Measurements from ENCODE around the gene C10orf67.
"Not testable (repeated sequence)": the region's sequence is repeated elsewhere in the genome, so short reads cannot be mapped to it uniquely, and the experiment has no call there.

The C10orf67 gene

GRCh38 chr10:23310404-23310803 lies 34.2 kb downstream of the C10orf67 start:
- Mint-ChIP-seq H3K36me3 (ENCODE audit: insufficient read depth) (no peaks in the 10 kb centered on the region), H3K27ac (ENCODE audit: low read depth) (no peak overlapping the region), H3K9me3 (no peaks in the 10 kb centered on the region), H3K27me3 (peaks cover 21% of the 10 kb centered on the region), H3K4me3 (no peak overlapping the region), H3K4me1 (no peaks in the 10 kb centered on the region)
- ATAC-seq (replicated peaks; ENCODE audit: extremely low read depth, poor library complexity, severe bottlenecking) (no peak), DNase-seq (ENCODE audit: low spot score in 2 of 2) (no peak)

- not testable (repeated sequence) for H3K36me3 Mint-ChIP-seq (ENCODE audit: insufficient read depth); H3K4me1 Mint-ChIP-seq; DNase-seq (ENCODE audit: low spot score in 2 of 2); H3K27ac Mint-ChIP-seq (ENCODE audit: low read depth); H3K9me3 Mint-ChIP-seq; ATAC-seq (replicated peaks; ENCODE audit: extremely low read depth, poor library complexity, severe bottlenecking); H3K4me3 Mint-ChIP-seq
- peaks cover 13% of the 10 kb centered on the region for H3K27me3 Mint-ChIP-seq
These were observed 44.6 kb downstream of the C10orf67 start for GRCh38 chr10:23299961-23300360.

GRCh38 chr10:23294638-23295247 lies 49.9 kb downstream of the C10orf67 start:
- no peak for DNase-seq (ENCODE audit: low spot score in 2 of 2)
- peaks cover 5% of the 10 kb centered on the region for H3K4me1 Mint-ChIP-seq
- H3K27ac Mint-ChIP-seq (ENCODE audit: low read depth): no peak overlapping the region
- no peak for ATAC-seq (replicated peaks; ENCODE audit: extremely low read depth, poor library complexity, severe bottlenecking)
- H3K4me3 Mint-ChIP-seq: no peak overlapping the region
- peaks cover 39% of the 10 kb centered on the region for H3K27me3 Mint-ChIP-seq
- no peaks in the 10 kb centered on the region for H3K9me3 Mint-ChIP-seq
- H3K36me3 Mint-ChIP-seq (ENCODE audit: insufficient read depth): no peaks in the 10 kb centered on the region

GRCh38 chr10:23293973-23294590 lies 50.5 kb downstream of the C10orf67 start:
- no peak overlapping the region for H3K4me3 Mint-ChIP-seq
- no peaks in the 10 kb centered on the region for H3K9me3 Mint-ChIP-seq
- no peaks in the 10 kb centered on the region for H3K36me3 Mint-ChIP-seq (ENCODE audit: insufficient read depth)
- ATAC-seq (replicated peaks; ENCODE audit: extremely low read depth, poor library complexity, severe bottlenecking) (no peak), DNase-seq (ENCODE audit: low spot score in 2 of 2) (no peak)
- H3K27me3 Mint-ChIP-seq: peaks cover 39% of the 10 kb centered on the region
- H3K4me1 Mint-ChIP-seq: peaks cover 5% of the 10 kb centered on the region
- H3K27ac Mint-ChIP-seq (ENCODE audit: low read depth): no peak overlapping the region

- Mint-ChIP-seq H3K9me3 (no peaks in the 10 kb centered on the region), H3K27ac (ENCODE audit: low read depth) (no peak overlapping the region), H3K27me3 (peaks cover 39% of the 10 kb centered on the region), H3K36me3 (ENCODE audit: insufficient read depth) (no peaks in the 10 kb centered on the region), H3K4me3 (no peak overlapping the region), H3K4me1 (peaks cover 5% of the 10 kb centered on the region)
- ATAC-seq (replicated peaks; ENCODE audit: extremely low read depth, poor library complexity, severe bottlenecking) (no peak), DNase-seq (ENCODE audit: low spot score in 2 of 2) (no peak)
These were observed 51.4 kb downstream of the C10orf67 start for GRCh38 chr10:23293145-23293724.

GRCh38 chr10:23291551-23292334 lies 52.9 kb downstream of the C10orf67 start:
- peaks cover 5% of the 10 kb centered on the region for H3K4me1 Mint-ChIP-seq
- no peak overlapping the region for H3K27ac Mint-ChIP-seq (ENCODE audit: low read depth)
- no peaks in the 10 kb centered on the region for H3K36me3 Mint-ChIP-seq (ENCODE audit: insufficient read depth)
- DNase-seq (ENCODE audit: low spot score in 2 of 2): no peak
- no peak overlapping the region for H3K4me3 Mint-ChIP-seq
- no peaks in the 10 kb centered on the region for H3K9me3 Mint-ChIP-seq
- H3K27me3 Mint-ChIP-seq: peaks cover 39% of the 10 kb centered on the region
- no peak for ATAC-seq (replicated peaks; ENCODE audit: extremely low read depth, poor library complexity, severe bottlenecking)

- no peaks in the 10 kb centered on the region for H3K4me1 Mint-ChIP-seq
- H3K36me3 Mint-ChIP-seq (ENCODE audit: insufficient read depth): no peaks in the 10 kb centered on the region
- ATAC-seq (replicated peaks; ENCODE audit: extremely low read depth, poor library complexity, severe bottlenecking) (no peak), DNase-seq (ENCODE audit: low spot score in 2 of 2) (no peak)
- H3K27me3 Mint-ChIP-seq: peaks cover 16% of the 10 kb centered on the region
- no peak overlapping the region for H3K4me3 Mint-ChIP-seq
- H3K9me3 Mint-ChIP-seq: no peaks in the 10 kb centered on the region
- H3K27ac Mint-ChIP-seq (ENCODE audit: low read depth): no peak overlapping the region
These were observed 59.8 kb downstream of the C10orf67 start for GRCh38 chr10:23284674-23285335.

GRCh38 chr10:23284155-23284554 lies 60.4 kb downstream of the C10orf67 start:
- no peak for DNase-seq (ENCODE audit: low spot score in 2 of 2)
- ATAC-seq (replicated peaks; ENCODE audit: extremely low read depth, poor library complexity, severe bottlenecking): no peak
- H3K4me1 Mint-ChIP-seq: no peaks in the 10 kb centered on the region
- H3K4me3 Mint-ChIP-seq: no peak overlapping the region
- H3K27ac Mint-ChIP-seq (ENCODE audit: low read depth): no peak overlapping the region
- H3K9me3 Mint-ChIP-seq: no peaks in the 10 kb centered on the region
- H3K27me3 Mint-ChIP-seq: peaks cover 21% of the 10 kb centered on the region
- no peaks in the 10 kb centered on the region for H3K36me3 Mint-ChIP-seq (ENCODE audit: insufficient read depth)

- Mint-ChIP-seq H3K27ac (ENCODE audit: low read depth) (no peak overlapping the region), H3K9me3 (no peaks in the 10 kb centered on the region), H3K36me3 (ENCODE audit: insufficient read depth) (no peaks in the 10 kb centered on the region), H3K4me3 (no peak overlapping the region), H3K4me1 (no peaks in the 10 kb centered on the region), H3K27me3 (peaks cover 25% of the 10 kb centered on the region)
- ATAC-seq (replicated peaks; ENCODE audit: extremely low read depth, poor library complexity, severe bottlenecking) (no peak), DNase-seq (ENCODE audit: low spot score in 2 of 2) (no peak)
These were observed 60.9 kb downstream of the C10orf67 start for GRCh38 chr10:23283680-23284079.

GRCh38 chr10:23281044-23281433 lies 63.6 kb downstream of the C10orf67 start:
- Mint-ChIP-seq H3K4me1 (no peaks in the 10 kb centered on the region), H3K36me3 (ENCODE audit: insufficient read depth) (no peaks in the 10 kb centered on the region), H3K27ac (ENCODE audit: low read depth) (no peak overlapping the region), H3K27me3 (peaks cover 40% of the 10 kb centered on the region), H3K9me3 (no peaks in the 10 kb centered on the region), H3K4me3 (no peak overlapping the region)
- no peak for ATAC-seq (replicated peaks; ENCODE audit: extremely low read depth, poor library complexity, severe bottlenecking)
- DNase-seq (ENCODE audit: low spot score in 2 of 2): no peak

- H3K27ac Mint-ChIP-seq (ENCODE audit: low read depth): no peak overlapping the region
- no peaks in the 10 kb centered on the region for H3K36me3 Mint-ChIP-seq (ENCODE audit: insufficient read depth)
- ATAC-seq (replicated peaks; ENCODE audit: extremely low read depth, poor library complexity, severe bottlenecking) (no peak), DNase-seq (ENCODE audit: low spot score in 2 of 2) (no peak)
- no peaks in the 10 kb centered on the region for H3K4me1 Mint-ChIP-seq
- H3K27me3 Mint-ChIP-seq: peaks cover 40% of the 10 kb centered on the region
- no peaks in the 10 kb centered on the region for H3K9me3 Mint-ChIP-seq
- no peak overlapping the region for H3K4me3 Mint-ChIP-seq
These were observed 64.1 kb downstream of the C10orf67 start for GRCh38 chr10:23280419-23281043.

- H3K4me3 Mint-ChIP-seq: no peak overlapping the region
- H3K9me3 Mint-ChIP-seq: peaks cover 5% of the 10 kb centered on the region
- H3K27me3 Mint-ChIP-seq: peaks cover 24% of the 10 kb centered on the region
- ATAC-seq (replicated peaks; ENCODE audit: extremely low read depth, poor library complexity, severe bottlenecking): no peak
- no peaks in the 10 kb centered on the region for H3K4me1 Mint-ChIP-seq
- no peak for DNase-seq (ENCODE audit: low spot score in 2 of 2)
- H3K27ac Mint-ChIP-seq (ENCODE audit: low read depth): no peak overlapping the region
- H3K36me3 Mint-ChIP-seq (ENCODE audit: insufficient read depth): no peaks in the 10 kb centered on the region
These were observed 69.2 kb downstream of the C10orf67 start for GRCh38 chr10:23275355-23275754.
